CD14-positive monocyte (primary cell): ENCODE measurements around the gene GMEB2. TPM values are rescaled to one million over a fixed set of nuclear protein-coding genes. Genes with fewer than 3 reads are reported as not detected.
A peak's percentile ranks its signal among the peaks of the same experiment; 100 is the strongest.

Source experiments
- DNase-seq, 3 donors: peaks; one replicate each; pipeline ENCODE4 v3.0.0-alpha.2; 2011 to 2022
- H2AFZ ChIP-seq: 2 replicates; pipeline ENCODE4 v1.6.0; 2012; ENCODE audit warnings: mild to moderate bottlenecking, low read depth, low read length, inconsistent platforms; ENCODE audit not compliant: insufficient read depth, poor library complexity, severe bottlenecking
- H3K27ac ChIP-seq, 2 donors: 1 replicate in 1 of 2; 2 replicates in 1 of 2; pipeline ENCODE4 v1.5.1; 2012 to 2013; ENCODE audit warnings: low read length in 2 of 2, control low read depth in 1 of 2, inconsistent platforms in 1 of 2, low read depth in 1 of 2, mild to moderate bottlenecking in 1 of 2
- H3K27me3 ChIP-seq, 2 donors: one replicate each; pipeline versions ENCODE4 v1.6.0 to v1.6.1; 2011 to 2013; ENCODE audit warnings: low read length in 2 of 2; ENCODE audit not compliant: control insufficient read depth in 2 of 2, insufficient read depth in 2 of 2
- H3K36me3 ChIP-seq, 2 donors: replicated peaks in 1 of 2; 1 replicate in 1 of 2; 2 replicates in 1 of 2; pipeline versions ENCODE4 v1.5.1 to v1.6.1; 2012 to 2013; ENCODE audit warnings: low read length in 2 of 2, control low read depth in 1 of 2, inconsistent platforms in 1 of 2, mild to moderate bottlenecking in 1 of 2; ENCODE audit not compliant: insufficient read depth in 2 of 2, control insufficient read depth in 1 of 2
- H3K4me1 ChIP-seq, 2 donors: 1 replicate in 1 of 2; 2 replicates in 1 of 2; pipeline versions ENCODE4 v1.5.1 to v1.6.1; 2012 to 2013; ENCODE audit warnings: low read length in 2 of 2, control low read depth in 1 of 2, inconsistent platforms in 1 of 2, mild to moderate bottlenecking in 1 of 2, moderate library complexity in 1 of 2; ENCODE audit not compliant: insufficient read depth in 2 of 2, control insufficient read depth in 1 of 2
- H3K4me2 ChIP-seq: replicated peaks from 2 replicates; pipeline ENCODE3; 2012; ENCODE audit warnings: low read length, moderate library complexity, mild to moderate bottlenecking; ENCODE audit not compliant: poor library complexity, severe bottlenecking; ENCODE audit errors: extremely low read depth
- H3K4me3 ChIP-seq, 3 experiments: fragments of 200-600 bp in 1 of 3; sonication (generic) in 1 of 3; replicated peaks in 1 of 3; 1 replicate in 2 of 3; 2 replicates in 1 of 3; pipeline ENCODE4 v1.5.1; 2011 to 2013; ENCODE audit warnings: low read length in 3 of 3, mild to moderate bottlenecking in 3 of 3, control low read depth in 2 of 3, low read depth in 2 of 3, inconsistent platforms in 1 of 3, moderate library complexity in 1 of 3
- H3K79me2 ChIP-seq: 2 replicates; pipeline ENCODE4 v1.6.0; 2012; ENCODE audit warnings: mild to moderate bottlenecking, control low read depth, inconsistent platforms, low read length, moderate library complexity; ENCODE audit not compliant: insufficient read depth
- H3K9ac ChIP-seq: 2 replicates; pipeline ENCODE4 v1.6.0; 2017; ENCODE audit warnings: low read length, mild to moderate bottlenecking; ENCODE audit not compliant: insufficient read depth, poor library complexity, severe bottlenecking
- H3K9me3 ChIP-seq, 2 donors: replicated peaks in 1 of 2; 1 replicate in 1 of 2; 2 replicates in 1 of 2; pipeline versions ENCODE4 v1.5.1 to v1.6.1; 2012 to 2013; ENCODE audit warnings: low read length in 2 of 2, control low read depth in 1 of 2; ENCODE audit not compliant: control insufficient read depth in 1 of 2, insufficient read depth in 1 of 2
- H4K20me1 ChIP-seq: 2 replicates; pipeline ENCODE4 v1.6.0; 2012; ENCODE audit warnings: mild to moderate bottlenecking, low read length, control low read depth, moderate library complexity; ENCODE audit not compliant: insufficient read depth
- H3K27ac Mint-ChIP-seq, 7 donors: one replicate each; pipeline ENCODE4 v1.8.0; 2020; ENCODE audit warnings: mild to moderate bottlenecking in 7 of 7, mixed read lengths in 7 of 7, moderate library complexity in 6 of 7, inconsistent platforms in 2 of 7
- H3K27me3 Mint-ChIP-seq, 3 donors: one replicate each; pipeline ENCODE4 v1.8.0; 2021 to 2022; ENCODE audit warnings: low read depth in 3 of 3, mild to moderate bottlenecking in 3 of 3, mixed read lengths in 3 of 3, moderate library complexity in 3 of 3, inconsistent platforms in 1 of 3
- H3K36me3 Mint-ChIP-seq, 2 donors: one replicate each; pipeline ENCODE4 v1.8.0; 2020; ENCODE audit warnings: mixed read lengths in 2 of 2, inconsistent platforms in 1 of 2, mild to moderate bottlenecking in 1 of 2
- H3K4me1 Mint-ChIP-seq: one replicate; pipeline ENCODE4 v1.8.0; 2020; ENCODE audit warnings: mild to moderate bottlenecking, mixed read lengths
- H3K4me3 Mint-ChIP-seq, 2 donors: one replicate each; pipeline ENCODE4 v1.8.0; 2020; ENCODE audit warnings: mild to moderate bottlenecking in 2 of 2, mixed read lengths in 2 of 2, moderate library complexity in 1 of 2
- H3K9me3 Mint-ChIP-seq, 7 donors: one replicate each; pipeline ENCODE4 v1.8.0; 2020 to 2022; ENCODE audit warnings: mixed read lengths in 7 of 7, mild to moderate bottlenecking in 6 of 7, moderate library complexity in 6 of 7, inconsistent platforms in 2 of 7
- CTCF ChIP-seq: fragments of 200-600 bp; IDR thresholded peaks from one replicate; pipeline ENCODE4 v1.8.0; 2022; ENCODE audit warnings: antibody characterized with exemption, mild to moderate bottlenecking
- WGBS: methylation state at CpG from one replicate; pipeline ENCODE4 v1.1.5; 2013; ENCODE audit warnings: missing lambda C conversion rate; ENCODE audit not compliant: insufficient coverage; 5-methylcytosine and 5-hydroxymethylcytosine counted together
- intact Hi-C, 2 donors: fragments of 100-400 bp; cut with micrococcal nuclease; formaldehyde crosslinking; loops; one replicate each; pipeline versions ENCODE4 v1.15.0 to v1.15.1; 2023
- polyA plus RNA-seq, 3 donors: library from polyadenylated mRNA; depleted of rRNA in 1 of 3; unstranded in 2 of 3; stranded (reverse) in 1 of 3; fragments of 300-500 nt in 2 of 3; fragments of >200 nt in 1 of 3; fragmentation: Illumina TruSeq in 2 of 3; gene quantifications; 1 replicate in 2 of 3; 2 replicates in 1 of 3; pipeline ENCODE4 v1.2.3, GENCODE V29; 2012 to 2021

Gene GMEB2
- polyA plus RNA-seq, 3 donors: 2.7 to 11.7 (median 3.8) TPM

GRCh38 chr20:63565699-63566335 lies 61.1 kb downstream of the GMEB2 start:
- Mint-ChIP-seq H3K36me3 (peaks cover 24 to 56% of the 10 kb centered on the region in 2 donors), H3K27ac (no peak overlapping the region), H3K4me1 (peaks cover 26% of the 10 kb centered on the region), H3K4me3 (peak overlapping the region in 1 of 2 donors; percentile 67), H3K9me3 (peaks cover 8 to 29% (median 12%) of the 10 kb centered on the region in 7 donors), H3K27me3 (peaks cover 25 to 84% (median 59%) of the 10 kb centered on the region in 3 donors)
- peaks cover 33 to 37% of the 10 kb centered on the region in 2 donors for H3K4me1 ChIP-seq
- intact Hi-C loops: loop anchor here (5.0 to 10.0 kb wide), 3 partner anchors 61 to 329 kb away; partner anchors contain the start of genes DNAJC5 (in 1 of the 2) and GMEB2 (in 1 of the 2)
- H3K36me3 ChIP-seq: peaks cover 29 to 60% of the 10 kb centered on the region in 2 donors
- no peak for DNase-seq
- H3K4me2 ChIP-seq: no peak overlapping the region
- WGBS: 94% methylated on average over 43 of the region's 43 CpGs
- H3K27ac ChIP-seq: no peak overlapping the region
- H2AFZ ChIP-seq: no peak overlapping the region
- TF ChIP-seq CTCF: no peak
- H4K20me1 ChIP-seq: peaks cover 99% of the 10 kb centered on the region
- H3K27me3 ChIP-seq: peaks cover 0 to 66% of the 10 kb centered on the region in 2 donors
- peaks cover 15 to 16% of the 10 kb centered on the region in 2 donors for H3K9me3 ChIP-seq
- H3K9ac ChIP-seq: no peak overlapping the region
- H3K79me2 ChIP-seq: no peaks in the 10 kb centered on the region
- H3K4me3 ChIP-seq: no peak overlapping the region

GRCh38 chr20:63565021-63565698 lies 61.7 kb downstream of the GMEB2 start:
- no peak for TF ChIP-seq CTCF
- Histone ChIP-seq H2AFZ (no peak overlapping the region), H3K4me1 (peaks cover 33 to 37% of the 10 kb centered on the region in 2 donors), H3K27me3 (peaks cover 0 to 65% of the 10 kb centered on the region in 2 donors), H3K27ac (no peak overlapping the region), H3K36me3 (peaks cover 35 to 67% of the 10 kb centered on the region in 2 donors), H3K79me2 (no peaks in the 10 kb centered on the region), H3K4me2 (no peak overlapping the region), H3K9me3 (peaks cover 15 to 16% of the 10 kb centered on the region in 2 donors), H3K9ac (no peak overlapping the region), H3K4me3 (no peak overlapping the region), H4K20me1 (peaks cover 99% of the 10 kb centered on the region)
- peaks cover 8 to 36% (median 15%) of the 10 kb centered on the region in 7 donors for H3K9me3 Mint-ChIP-seq
- H3K27me3 Mint-ChIP-seq: peaks cover 23 to 81% (median 56%) of the 10 kb centered on the region in 3 donors
- intact Hi-C loops: loop anchor here (5.0 to 10.0 kb wide), 3 partner anchors 62 to 330 kb away; partner anchors contain the start of genes DNAJC5 (in 1 of the 2) and GMEB2 (in 1 of the 2)
- H3K36me3 Mint-ChIP-seq: peaks cover 30 to 61% of the 10 kb centered on the region in 2 donors
- peaks cover 26% of the 10 kb centered on the region for H3K4me1 Mint-ChIP-seq
- WGBS: 98% methylated on average over 60 of the region's 61 CpGs
- no peak for DNase-seq
- H3K27ac Mint-ChIP-seq: no peak overlapping the region
- peak overlapping the region in 1 of 2 donors; percentile 67 for H3K4me3 Mint-ChIP-seq
